AG09309 (cell line): ENCODE data around the gene TBC1D16.
"Not testable (repeated sequence)": the region's sequence is repeated elsewhere in the genome, so short reads cannot be mapped to it uniquely, and the experiment has no call there.

ENCODE experiments used
- DNase-seq: peaks from one replicate; pipeline ENCODE4 v3.0.0-alpha.2; 2010; ENCODE audit warnings: low read depth
- H3K4me3 ChIP-seq: 2 replicates; pipeline ENCODE4 v1.5.1; 2011; ENCODE audit warnings: mild to moderate bottlenecking, low read depth, low read length, moderate library complexity; ENCODE audit not compliant: control insufficient read depth
- CTCF ChIP-seq: IDR thresholded peaks from 2 replicates; pipeline ENCODE4 v1.5.1; 2011; ENCODE audit warnings: mild to moderate bottlenecking, low read depth, low read length, inconsistent platforms; ENCODE audit not compliant: insufficient read depth, control insufficient read depth; ENCODE audit errors: missing control alignments

Gene TBC1D16

GRCh38 chr17:79905832-79906231 is 129.8 kb downstream of the TBC1D16 start:
- no peak for TF ChIP-seq CTCF
- H3K4me3 ChIP-seq: no peak overlapping the region
- no peak for DNase-seq

GRCh38 chr17:79904865-79905264 is 130.8 kb downstream of the TBC1D16 start:
- H3K4me3 ChIP-seq: no peak overlapping the region
- DNase-seq: no peak
- no peak for TF ChIP-seq CTCF

- TF ChIP-seq CTCF: no peak
- DNase-seq: no peak
- H3K4me3 ChIP-seq: no peak overlapping the region
These were observed 133.4 kb downstream of the TBC1D16 start for GRCh38 chr17:79902146-79902791.

GRCh38 chr17:79901131-79901530 is 134.5 kb downstream of the TBC1D16 start:
- DNase-seq: no peak
- TF ChIP-seq CTCF: no peak
- no peak overlapping the region for H3K4me3 ChIP-seq

- no peak for DNase-seq
- TF ChIP-seq CTCF: no peak
- H3K4me3 ChIP-seq: no peak overlapping the region
These were observed 136.1 kb downstream of the TBC1D16 start for GRCh38 chr17:79899584-79899983.

GRCh38 chr17:79897243-79898063 is 138.2 kb downstream of the TBC1D16 start:
- DNase-seq: no peak
- no peak for TF ChIP-seq CTCF
- H3K4me3 ChIP-seq: no peak overlapping the region

GRCh38 chr17:79893457-79893856 is 142.2 kb downstream of the TBC1D16 start:
- not testable (repeated sequence) for H3K4me3 ChIP-seq, DNase-seq
